ENCODE data around the gene SEMA4D. TPM values are rescaled to one million over a fixed set of nuclear protein-coding genes. Genes with fewer than 3 reads are reported as not detected.
"Not testable (repeated sequence)": the region's sequence is repeated elsewhere in the genome, so short reads cannot be mapped to it uniquely, and the experiment has no call there.

SEMA4D gene
- total RNA-seq, 1 experiment from 2014 or later, result 0.98 TPM

DNA sequence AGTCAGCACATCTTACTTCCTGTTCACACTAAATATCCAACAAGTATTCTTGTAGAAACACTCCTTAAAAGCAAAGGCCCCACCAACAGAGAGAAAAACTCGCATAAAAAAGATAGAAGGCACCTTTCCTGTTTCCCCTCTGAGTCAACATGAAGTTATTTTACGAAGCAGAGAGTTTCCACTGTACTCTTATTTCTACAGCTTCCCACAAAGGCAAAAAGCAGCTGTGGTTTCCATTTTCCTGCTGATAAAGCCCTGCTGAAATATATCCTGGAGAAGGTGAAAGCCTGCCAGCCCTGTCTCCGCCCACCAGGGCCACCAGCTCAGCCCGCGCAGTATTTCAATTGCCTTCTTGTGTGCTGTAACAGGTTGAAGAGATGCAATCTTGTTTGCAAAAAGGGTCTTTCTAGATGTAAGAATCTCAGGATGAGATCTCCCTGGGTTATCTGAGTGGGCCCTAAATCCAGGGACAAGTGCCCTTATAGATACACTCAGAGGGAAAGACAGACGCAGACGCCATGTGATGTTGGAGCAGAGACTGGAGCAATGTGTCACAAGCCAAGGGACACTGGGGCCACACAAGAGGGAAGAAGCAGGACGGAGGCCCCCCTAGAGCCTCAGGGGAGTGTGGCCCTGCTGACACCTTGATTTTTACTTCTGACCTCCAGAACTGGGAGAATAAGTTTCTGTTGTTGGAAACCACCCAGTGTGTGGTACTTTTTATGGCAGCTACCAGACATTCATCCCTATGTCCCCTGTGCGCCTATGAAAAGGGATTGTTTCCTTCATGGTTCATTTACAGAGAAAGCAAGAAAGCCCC is 19.9 kb downstream of the SEMA4D start:
- in situ Hi-C loops (cut with HindIII; ENCODE audit: low pct_unique_long_range_greater_than_20kb, low sequenced_read_pairs), result no loop called here
- no peak for DNase-seq (ENCODE audit: low read depth, low spot score)

DNA sequence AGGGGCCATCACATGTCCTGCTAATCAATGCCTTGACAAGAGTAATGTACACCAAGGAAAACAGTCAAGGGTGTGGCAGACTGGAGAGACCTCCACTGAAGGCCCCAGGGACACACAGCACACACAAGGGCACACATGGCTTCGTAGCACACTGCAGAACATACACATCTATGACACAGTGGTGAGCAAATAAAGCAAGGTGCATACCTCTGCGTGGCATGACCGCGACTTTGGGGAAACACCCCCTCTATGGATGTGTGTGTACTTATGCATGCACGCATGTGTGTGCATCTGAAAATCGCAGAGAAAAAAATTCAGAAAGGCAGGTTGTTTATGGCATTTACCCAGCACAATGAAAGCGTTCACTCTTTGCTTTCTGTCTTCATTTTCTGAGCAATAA is 20.5 kb downstream of the SEMA4D start:
- no peak for DNase-seq (ENCODE audit: low read depth, low spot score)
- in situ Hi-C loops (cut with HindIII; ENCODE audit: low pct_unique_long_range_greater_than_20kb, low sequenced_read_pairs), result no loop called here

DNA sequence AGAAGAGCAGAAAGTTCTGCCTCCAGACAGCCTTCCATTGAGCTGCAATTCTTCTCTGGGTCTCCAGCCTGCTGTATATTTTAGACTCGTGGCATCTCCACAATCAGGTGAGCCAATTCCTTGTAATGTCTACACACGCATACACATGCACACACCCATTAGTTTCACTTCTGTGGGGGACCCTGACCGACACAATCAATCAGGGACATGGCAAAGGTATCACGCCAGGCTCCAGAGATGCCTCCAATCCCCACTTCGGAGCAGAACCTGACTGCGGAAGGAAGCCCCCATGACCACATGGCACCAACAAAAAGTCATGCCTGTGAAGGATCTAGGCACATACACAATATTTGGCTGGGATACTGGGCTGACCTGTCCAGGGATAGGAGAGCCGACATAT is 21.4 kb downstream of the SEMA4D start:
- DNase-seq (ENCODE audit: low read depth, low spot score), result no peak
- in situ Hi-C loops (cut with HindIII; ENCODE audit: low pct_unique_long_range_greater_than_20kb, low sequenced_read_pairs), result no loop called here

DNA sequence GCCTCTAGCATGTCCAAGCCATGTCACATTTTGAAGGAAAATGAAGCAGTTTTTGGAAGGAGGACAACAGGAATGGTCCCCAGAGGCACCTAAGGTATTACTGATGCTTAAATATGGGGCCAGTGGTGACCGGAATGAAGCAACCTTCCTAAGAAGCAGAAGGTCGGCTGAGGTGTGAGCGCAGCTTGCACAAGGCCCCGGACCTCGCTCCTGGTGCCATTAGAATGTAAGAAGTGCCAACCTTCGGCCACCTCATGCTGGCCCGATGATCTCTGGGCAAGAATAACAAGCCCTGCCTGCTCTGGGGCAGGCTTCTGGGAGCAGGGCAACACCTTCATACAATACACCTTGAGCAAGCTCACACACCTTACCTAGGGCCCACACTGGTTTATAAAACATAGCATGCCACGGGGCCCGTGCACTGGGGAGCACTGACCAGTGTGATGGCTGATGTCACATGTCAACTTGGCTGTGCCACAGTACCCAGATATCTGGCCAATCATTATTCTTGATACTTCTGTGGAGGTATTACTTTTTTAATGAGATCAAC is 21.9 kb downstream of the SEMA4D start:
- no peak for DNase-seq (ENCODE audit: low read depth, low spot score)

DNA sequence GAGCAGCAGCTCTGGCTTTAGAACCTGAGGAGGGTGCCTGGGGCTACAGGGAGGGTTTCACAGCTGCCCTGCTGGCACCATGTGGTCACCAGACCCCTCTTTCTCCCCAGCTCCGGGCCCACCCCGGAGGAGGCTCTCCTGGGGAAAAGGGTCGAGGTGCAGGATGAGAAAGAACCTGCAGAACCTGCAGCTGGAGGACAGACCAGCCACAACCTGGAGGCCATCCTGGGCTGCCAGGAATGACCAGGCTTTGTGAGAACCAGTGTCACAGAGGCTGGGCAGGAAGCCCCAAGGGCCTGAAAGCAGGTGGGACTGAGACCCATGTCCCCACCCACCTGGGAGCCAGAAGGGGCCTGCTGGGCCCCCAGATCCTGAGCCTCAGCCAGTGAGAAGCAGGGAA is 23.0 kb downstream of the SEMA4D start:
- no peak for DNase-seq (ENCODE audit: low read depth, low spot score)

More for the DNA sequence above, 21.9 kb downstream of the SEMA4D start:
- in situ Hi-C loops (cut with HindIII; ENCODE audit: low pct_unique_long_range_greater_than_20kb, low sequenced_read_pairs), result no loop called here

DNA sequence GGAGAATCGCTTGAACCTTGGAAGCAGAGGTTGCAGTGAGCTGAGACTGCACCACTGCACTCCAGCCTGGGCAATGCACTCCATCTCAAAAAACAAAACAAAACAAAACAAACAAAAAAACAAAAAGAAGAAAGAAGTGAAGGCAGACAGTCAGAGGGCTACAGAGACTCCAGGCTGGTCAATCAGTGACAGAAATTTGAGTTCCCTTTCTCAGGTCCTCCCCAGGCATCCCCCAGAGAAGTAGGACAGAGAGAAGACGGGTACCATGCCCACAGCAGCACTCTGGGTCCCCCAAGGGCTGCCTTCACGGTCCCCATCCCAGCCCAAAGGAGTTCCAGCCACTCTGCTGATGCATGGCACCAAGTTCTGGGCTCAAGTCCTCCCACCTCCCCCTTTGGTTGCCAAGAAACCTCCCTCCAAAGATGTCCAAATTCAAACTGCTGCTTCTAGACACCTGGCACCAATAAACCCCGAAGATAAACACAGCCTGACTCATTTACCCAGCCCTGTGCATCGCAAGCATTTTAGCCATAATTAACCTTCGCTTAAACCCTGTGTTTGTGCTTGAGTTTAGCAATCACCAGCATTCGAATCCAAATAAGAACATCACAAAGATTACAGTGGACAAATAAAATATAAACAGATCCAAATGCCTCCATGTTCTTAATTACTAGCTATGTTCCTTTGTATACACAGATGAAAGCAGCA is 24.0 kb downstream of the SEMA4D start:
- DNase-seq (ENCODE audit: low read depth, low spot score), result no peak
- in situ Hi-C loops (cut with HindIII; ENCODE audit: low pct_unique_long_range_greater_than_20kb, low sequenced_read_pairs), result no loop called here

More for the DNA sequence above, 23.0 kb downstream of the SEMA4D start:
- in situ Hi-C loops (cut with HindIII; ENCODE audit: low pct_unique_long_range_greater_than_20kb, low sequenced_read_pairs), result no loop called here

DNA sequence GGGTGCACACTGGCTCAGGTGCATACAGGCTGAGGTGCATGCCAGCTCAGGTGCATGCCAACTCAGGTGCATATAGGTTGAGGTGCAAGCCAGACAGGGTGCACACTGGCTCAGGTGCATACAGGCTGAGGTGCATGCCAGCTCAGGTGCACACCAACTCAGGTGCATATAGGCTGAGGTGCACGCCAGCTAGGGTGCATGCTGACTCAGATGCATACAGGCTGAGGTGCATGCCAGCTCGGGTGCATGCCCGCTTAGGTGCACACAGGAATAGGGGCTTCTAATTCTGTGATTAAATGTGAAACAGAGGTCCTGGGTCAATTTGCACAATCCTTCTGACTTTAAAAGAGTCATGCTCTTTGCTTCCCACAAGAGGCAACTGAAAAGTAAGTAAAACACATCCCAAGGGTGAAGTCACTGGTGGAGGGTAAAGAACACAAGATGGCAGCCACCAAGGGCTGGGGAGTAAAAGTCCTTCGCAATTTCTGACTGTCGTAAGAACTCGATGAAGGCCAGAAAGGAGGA is 26.1 kb downstream of the SEMA4D start:
- DNase-seq (ENCODE audit: low read depth, low spot score); in situ Hi-C loops (cut with HindIII; ENCODE audit: low pct_unique_long_range_greater_than_20kb, low sequenced_read_pairs): not testable (repeated sequence)

DNA sequence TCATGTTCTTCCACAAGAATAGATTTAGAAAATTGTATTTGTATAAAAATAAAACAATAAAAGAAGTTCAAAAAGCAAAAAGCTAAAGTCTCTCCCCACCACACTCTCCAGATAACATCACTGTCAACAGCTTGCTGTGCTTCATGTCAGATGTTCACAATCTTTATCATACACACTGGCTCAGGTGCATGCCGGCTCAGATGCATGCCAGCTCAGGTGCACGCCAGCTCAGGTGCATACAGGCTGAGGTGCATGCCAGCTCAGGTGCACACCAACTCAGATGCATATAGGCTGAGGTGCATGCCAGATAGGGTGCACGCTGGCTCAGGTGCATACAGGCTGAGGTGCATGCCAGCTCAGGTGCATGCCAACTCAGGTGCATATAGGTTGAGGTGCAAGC is 26.5 kb downstream of the SEMA4D start:
- in situ Hi-C loops (cut with HindIII; ENCODE audit: low pct_unique_long_range_greater_than_20kb, low sequenced_read_pairs), result no loop called here
- no peak for DNase-seq (ENCODE audit: low read depth, low spot score)

DNA sequence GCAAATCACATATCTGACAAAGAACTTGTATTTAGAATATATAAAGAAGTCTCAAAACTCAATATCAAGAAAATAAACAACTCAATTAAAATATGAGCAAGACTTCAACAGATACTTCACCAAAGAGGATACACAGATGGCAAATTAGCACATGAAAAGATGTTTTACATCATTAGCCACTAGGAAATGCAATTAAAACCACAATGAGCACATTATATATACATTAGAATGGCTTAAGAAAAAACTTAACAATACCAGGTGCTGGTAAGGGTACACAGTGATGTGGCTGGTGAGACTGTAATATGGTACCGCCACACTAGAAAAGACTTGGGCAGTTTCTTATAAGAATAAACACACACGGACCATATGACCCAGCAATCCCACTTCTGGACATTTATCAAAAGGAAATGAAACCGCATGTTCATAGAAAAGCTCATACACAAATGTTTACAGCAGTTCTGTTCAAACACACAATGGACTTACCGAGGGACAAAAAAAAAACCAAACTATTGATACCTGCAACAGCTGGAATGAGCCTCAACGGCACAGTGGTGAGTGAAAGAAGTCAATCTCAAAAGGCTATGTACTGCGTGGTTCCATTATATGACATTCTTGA is 27.6 kb downstream of the SEMA4D start:
- in situ Hi-C loops (cut with HindIII; ENCODE audit: low pct_unique_long_range_greater_than_20kb, low sequenced_read_pairs), result no loop called here
- DNase-seq (ENCODE audit: low read depth, low spot score), result no peak

DNA sequence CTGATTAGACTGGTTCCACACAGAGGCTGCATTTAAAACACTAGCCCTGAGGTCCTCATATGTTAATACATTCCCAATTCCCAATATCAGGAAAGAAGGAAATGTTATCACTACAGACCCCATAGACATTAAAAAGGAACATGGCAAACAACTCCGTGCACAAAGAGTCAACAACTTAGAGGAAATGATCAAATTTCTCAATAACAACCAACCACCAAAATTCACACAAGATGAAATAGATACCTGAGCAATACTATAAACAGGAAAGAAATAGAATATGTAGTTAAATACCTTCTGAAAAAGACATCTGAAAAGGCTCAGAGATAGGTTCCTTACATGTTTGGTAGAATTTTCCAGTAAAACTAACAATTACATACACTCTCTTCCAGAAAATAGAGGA is 28.9 kb downstream of the SEMA4D start:
- no peak for DNase-seq (ENCODE audit: low read depth, low spot score)
- in situ Hi-C loops (cut with HindIII; ENCODE audit: low pct_unique_long_range_greater_than_20kb, low sequenced_read_pairs), result no loop called here

DNA sequence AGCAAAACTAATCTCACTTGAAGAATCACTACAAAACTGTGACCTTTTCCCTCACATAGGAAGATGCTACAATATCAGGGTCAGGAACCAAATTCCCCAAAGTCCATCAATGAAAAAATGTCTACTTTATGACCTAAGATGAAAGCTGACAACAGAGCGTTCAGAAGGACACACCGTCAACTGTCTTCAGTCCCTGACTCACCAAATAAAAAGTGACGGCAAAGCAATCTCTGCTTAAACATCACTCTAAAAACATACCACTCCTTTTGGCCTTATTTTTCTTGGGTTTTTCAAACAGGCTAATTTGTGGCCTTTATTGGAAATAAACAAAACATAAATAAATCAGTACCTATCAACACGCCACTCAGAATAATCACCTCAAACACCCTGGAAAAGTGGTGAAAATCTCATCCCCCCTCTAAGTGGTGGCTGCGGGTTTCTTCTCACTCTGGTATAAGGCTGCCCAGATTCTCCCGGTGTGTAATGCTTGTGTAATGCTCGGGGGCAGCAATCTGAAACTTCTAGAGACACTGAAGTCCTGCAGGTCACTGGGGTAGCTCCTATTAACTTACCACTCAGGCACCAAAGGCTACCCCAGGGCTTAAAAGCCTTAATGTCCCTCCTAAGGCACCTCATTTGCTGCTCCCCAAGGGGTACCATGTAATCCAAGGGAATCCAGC is 29.5 kb downstream of the SEMA4D start:
- in situ Hi-C loops (cut with HindIII; ENCODE audit: low pct_unique_long_range_greater_than_20kb, low sequenced_read_pairs), result no loop called here
- no peak for DNase-seq (ENCODE audit: low read depth, low spot score)

DNA sequence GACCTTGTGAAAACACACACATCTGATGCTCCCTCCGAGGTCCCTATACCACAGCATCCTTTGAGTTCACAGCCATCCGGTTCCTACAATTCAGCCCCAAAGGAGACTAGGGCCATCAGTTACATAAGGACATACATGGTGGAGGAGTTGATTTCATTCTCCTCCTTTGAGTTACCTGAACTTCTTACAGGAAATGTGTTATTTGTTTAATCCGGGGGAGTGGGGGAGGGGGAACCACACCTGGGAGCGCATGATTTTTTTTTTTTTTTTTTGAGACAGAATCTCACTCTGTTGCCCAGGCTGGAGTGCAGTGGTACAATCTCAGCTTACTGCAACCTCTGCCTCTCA is 30.7 kb downstream of the SEMA4D start:
- no peak for DNase-seq (ENCODE audit: low read depth, low spot score)
- in situ Hi-C loops (cut with HindIII; ENCODE audit: low pct_unique_long_range_greater_than_20kb, low sequenced_read_pairs), result no loop called here

DNA sequence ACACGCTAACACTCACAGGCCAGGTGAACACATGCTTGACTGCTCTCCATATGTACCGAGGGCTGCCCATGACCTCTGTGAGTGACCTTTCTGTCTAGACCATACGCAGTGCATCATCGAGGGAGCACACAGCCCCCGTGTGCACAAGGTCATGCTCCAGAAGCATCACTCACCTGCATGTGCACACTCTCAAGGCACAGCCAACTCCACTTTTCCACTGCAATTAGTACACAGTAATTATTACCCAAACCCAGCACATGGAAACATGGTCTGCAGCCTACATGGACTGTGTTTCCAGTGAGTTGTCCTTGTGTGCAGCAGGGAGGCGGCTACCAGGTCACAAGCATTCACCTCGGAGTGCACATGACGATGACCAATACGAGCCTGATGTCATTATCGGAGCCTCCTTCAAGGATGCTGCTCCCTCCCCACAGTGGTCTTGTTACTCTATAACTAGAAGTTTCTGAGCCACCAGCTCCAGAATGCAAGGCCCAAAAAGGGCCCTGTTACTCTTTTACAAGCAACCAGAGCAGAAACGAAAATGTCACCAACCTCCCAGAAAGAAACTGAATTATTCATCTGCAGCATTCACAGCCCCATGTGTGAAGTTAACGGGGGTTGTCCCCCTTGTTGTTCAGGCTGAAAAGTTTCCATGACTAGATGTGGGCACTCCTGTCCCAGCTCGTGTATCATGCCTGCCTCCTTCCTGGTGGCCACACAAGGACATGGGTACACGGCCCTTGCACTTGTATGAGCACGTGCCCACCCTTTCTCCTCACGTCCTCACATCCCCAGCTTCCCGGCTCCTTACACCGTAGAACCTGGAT is 31.2 kb downstream of the SEMA4D start:
- in situ Hi-C loops (cut with HindIII; ENCODE audit: low pct_unique_long_range_greater_than_20kb, low sequenced_read_pairs), result no loop called here
- no peak for DNase-seq (ENCODE audit: low read depth, low spot score)

DNA sequence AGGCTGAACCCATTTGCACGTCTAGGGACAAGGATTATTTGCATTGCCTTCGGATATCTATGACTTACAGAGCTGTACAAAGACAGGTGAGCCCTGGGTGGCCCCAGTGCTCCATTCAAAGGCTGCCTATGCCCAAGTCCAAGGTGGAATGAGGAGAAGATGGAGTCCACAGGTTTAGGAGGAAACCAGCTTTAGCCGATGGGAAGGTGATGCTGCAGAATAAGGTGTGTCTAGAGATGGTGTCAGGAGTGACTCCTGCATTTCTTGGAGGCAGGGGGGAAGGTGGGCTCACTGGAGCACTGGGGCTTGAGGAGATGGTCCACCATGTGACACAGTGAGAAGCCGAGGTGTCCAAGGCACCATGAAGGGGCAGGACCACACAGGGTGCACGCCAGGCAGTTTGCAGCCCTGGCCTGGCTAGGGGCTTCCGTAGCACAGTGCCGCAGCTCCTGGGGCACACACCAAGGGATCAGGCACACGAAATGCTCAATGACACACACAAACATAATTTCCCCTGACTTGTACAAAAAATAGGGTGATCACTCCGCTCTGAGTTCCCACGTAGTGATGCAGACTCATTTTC is 32.1 kb downstream of the SEMA4D start:
- in situ Hi-C loops (cut with HindIII; ENCODE audit: low pct_unique_long_range_greater_than_20kb, low sequenced_read_pairs), result no loop called here
- no peak for DNase-seq (ENCODE audit: low read depth, low spot score)

DNA sequence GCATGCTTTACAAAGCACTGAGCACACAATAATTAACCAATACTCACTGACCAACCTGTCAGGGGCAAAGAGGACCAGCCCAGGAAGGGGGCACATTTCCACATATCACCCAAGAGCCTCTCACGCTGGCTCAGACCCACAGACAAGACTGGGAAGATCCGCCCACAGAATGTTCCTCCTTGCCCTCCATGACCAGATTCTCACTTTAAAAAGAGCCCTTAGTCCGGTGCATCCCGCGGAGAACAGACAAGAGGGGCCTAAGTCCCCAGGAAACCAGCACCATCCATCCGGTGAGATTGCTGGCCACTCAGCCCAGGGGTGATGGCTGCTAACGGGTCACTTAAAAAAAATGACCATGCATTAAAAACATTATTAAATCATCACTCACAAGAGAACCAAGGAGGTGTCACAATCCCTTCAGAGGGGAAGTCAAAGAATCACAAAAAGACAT is 32.9 kb downstream of the SEMA4D start:
- in situ Hi-C loops (cut with HindIII; ENCODE audit: low pct_unique_long_range_greater_than_20kb, low sequenced_read_pairs), result no loop called here
- DNase-seq (ENCODE audit: low read depth, low spot score), result no peak

DNA sequence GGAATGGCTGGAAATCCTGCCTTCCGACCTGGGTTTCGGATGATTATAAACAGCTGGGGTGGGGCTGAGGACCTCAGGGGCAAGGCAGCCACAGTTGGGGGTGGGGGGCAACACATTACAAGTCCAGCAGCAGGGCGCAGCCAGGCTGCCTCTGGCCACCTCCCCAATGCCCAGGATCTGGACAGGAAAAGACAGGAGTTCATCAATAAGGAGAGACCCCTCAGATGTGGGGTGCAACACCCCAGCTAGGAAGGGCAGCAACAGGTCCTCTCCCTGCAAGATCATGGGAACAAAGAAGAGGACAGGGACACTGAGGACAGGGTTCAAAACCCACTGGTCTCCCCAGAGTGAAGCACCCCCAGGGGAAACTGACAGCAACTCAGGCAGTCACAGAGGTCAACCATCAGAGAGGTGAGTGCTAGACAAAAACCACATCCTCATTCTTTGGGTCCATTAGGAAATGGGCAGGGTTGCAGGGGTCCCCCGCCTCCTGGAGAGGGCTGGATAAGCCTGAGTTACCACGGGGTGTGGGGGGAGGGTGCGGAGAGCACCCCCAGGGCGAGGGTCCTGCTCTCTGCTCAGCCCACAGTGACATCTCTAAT is 33.5 kb downstream of the SEMA4D start:
- no peak for DNase-seq (ENCODE audit: low read depth, low spot score)
- in situ Hi-C loops (cut with HindIII; ENCODE audit: low pct_unique_long_range_greater_than_20kb, low sequenced_read_pairs), result no loop called here

Measured in SK-MEL-5 (cell line).